ENCODE data around the gene RPL18. TPM values are rescaled to one million over a fixed set of nuclear protein-coding genes. Genes with fewer than 3 reads are reported as not detected.
A peak's percentile ranks its signal among the peaks of the same experiment; 100 is the strongest.
"Not testable (repeated sequence)": the region's sequence is repeated elsewhere in the genome, so short reads cannot be mapped to it uniquely, and the experiment has no call there.

Gene RPL18
- total RNA-seq, 1 donor, result 1,575 TPM

DNA sequence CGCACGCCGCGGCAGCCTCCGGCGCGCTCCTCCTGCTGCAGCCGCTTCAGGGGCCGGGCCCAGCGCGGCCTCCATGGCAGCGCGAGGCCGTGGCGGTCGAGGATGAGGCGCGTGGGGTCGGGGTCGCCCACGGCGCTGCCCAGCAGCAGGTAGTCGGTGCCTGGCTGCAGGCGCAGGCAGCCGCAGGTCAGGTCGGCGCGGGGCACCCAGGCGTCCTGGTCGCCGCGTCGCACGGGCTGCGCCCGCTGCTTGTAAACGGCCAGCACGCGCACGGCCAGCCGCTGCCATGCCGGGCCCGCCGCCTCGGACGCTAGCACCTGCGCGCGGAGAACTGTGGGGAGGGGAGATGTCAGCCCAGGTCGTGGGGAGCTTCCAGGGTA, 42.7 kb upstream of the RPL18 start:
- TF ChIP-seq, protein P1, sequence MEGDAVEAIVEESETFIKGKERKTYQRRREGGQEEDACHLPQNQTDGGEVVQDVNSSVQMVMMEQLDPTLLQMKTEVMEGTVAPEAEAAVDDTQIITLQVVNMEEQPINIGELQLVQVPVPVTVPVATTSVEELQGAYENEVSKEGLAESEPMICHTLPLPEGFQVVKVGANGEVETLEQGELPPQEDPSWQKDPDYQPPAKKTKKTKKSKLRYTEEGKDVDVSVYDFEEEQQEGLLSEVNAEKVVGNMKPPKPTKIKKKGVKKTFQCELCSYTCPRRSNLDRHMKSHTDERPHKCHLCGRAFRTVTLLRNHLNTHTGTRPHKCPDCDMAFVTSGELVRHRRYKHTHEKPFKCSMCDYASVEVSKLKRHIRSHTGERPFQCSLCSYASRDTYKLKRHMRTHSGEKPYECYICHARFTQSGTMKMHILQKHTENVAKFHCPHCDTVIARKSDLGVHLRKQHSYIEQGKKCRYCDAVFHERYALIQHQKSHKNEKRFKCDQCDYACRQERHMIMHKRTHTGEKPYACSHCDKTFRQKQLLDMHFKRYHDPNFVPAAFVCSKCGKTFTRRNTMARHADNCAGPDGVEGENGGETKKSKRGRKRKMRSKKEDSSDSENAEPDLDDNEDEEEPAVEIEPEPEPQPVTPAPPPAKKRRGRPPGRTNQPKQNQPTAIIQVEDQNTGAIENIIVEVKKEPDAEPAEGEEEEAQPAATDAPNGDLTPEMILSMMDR (IDR thresholded peaks at IDR 0.05; ENCODE audit: insufficient read depth, low read depth, low read length), result no peak
- DNase-seq (ENCODE audit: low read depth), result no peak

DNA sequence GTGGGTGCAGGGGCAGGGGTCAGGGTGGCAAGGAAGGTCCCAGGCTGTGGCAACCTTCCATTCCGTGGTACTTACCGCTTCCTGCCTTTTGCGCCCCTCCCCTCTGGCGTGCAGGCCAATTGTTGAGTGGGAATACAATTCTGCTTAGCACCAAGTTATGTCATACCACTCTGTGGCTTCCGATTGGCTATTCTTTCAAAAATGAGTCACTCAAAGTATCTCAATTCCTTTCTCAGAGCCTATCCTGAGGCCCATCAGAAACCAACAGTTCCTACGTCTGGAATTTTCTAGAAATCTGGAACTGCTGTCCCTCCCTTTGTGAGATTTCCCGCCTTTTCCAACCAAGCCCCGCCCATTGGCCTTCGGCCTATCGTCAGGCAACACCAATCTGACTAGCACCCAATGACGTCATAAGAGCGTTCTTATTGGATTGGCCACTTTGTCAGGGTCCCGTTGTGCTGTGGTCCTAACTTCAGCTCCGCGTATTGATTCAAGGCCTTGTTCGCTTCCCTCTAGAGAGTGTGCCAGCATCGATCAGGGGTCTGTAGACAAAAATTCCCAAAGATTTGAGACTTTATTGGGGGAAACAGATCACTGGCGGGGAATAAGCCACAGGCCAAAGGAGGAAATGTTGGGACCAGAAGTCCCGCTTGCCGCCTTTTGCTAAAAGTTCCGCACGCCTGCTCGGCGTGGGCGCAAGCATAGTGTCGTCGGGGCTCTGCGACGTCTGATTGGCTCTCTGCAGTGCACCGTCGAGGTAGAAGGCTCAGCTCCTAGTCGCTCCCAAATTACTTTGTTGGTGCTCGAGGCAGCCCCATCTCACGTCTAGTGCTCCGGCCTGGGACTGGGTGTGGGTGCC, 42.1 kb upstream of the RPL18 start:
- TF ChIP-seq, protein P1 (IDR thresholded peaks at IDR 0.05; ENCODE audit: insufficient read depth, low read depth, low read length), result no peak
- no peak overlapping the region for H3K4me3 ChIP-seq (ENCODE audit: low read depth, low read length)
- DNase-seq (ENCODE audit: low read depth), result peak; percentile 91

More for the DNA sequence above, 42.7 kb upstream of the RPL18 start:
- H3K4me3 ChIP-seq (ENCODE audit: low read depth, low read length), result no peak overlapping the region

DNA sequence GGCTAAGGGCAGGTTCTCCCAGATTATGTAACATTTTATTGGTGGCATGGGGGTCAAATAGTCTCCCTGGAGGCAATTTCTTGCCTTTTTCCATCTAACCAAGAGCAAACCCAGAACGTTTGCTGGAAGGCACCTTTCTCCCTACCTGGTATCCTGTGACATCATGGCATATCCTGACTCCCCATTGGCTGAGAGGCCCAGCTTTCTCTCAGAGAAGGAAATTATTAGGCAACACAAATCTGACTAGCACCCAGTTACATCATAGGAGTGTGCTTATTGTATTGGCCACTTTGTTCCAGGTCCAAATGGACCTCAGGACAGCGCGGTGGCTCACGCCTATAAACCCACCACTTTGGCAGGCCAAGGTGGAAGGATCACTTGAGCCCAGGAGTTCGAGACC, 40.8 kb upstream of the RPL18 start:
- H3K4me3 ChIP-seq (ENCODE audit: low read depth, low read length), result no peak overlapping the region
- no peak for DNase-seq (ENCODE audit: low read depth)
- TF ChIP-seq, protein P1 (IDR thresholded peaks at IDR 0.05; ENCODE audit: insufficient read depth, low read depth, low read length), result no peak

DNA sequence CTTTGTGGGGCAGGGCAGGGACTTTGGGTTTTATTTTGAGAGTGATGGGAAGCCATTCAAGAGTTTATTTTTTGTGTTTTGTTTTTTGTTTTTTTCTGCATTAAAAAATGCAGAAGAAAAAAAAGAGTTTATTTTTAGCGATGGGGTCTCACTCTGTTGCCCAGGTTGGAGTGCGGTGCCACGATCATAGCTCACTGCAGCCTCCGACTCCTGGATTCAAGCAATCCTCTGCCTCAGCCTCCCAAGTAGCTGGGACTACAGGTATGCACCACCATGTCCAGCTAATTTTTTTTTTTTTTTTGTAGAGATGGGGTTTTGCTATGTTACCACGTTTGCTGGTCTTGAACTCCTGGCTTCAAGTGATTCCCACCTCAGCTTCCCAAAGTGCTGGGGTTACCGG, 39.5 kb upstream of the RPL18 start:
- DNase-seq (ENCODE audit: low read depth), result no peak
- TF ChIP-seq, protein P1 (IDR thresholded peaks at IDR 0.05; ENCODE audit: insufficient read depth, low read depth, low read length), result no peak
- H3K4me3 ChIP-seq (ENCODE audit: low read depth, low read length), result no peak overlapping the region

DNA sequence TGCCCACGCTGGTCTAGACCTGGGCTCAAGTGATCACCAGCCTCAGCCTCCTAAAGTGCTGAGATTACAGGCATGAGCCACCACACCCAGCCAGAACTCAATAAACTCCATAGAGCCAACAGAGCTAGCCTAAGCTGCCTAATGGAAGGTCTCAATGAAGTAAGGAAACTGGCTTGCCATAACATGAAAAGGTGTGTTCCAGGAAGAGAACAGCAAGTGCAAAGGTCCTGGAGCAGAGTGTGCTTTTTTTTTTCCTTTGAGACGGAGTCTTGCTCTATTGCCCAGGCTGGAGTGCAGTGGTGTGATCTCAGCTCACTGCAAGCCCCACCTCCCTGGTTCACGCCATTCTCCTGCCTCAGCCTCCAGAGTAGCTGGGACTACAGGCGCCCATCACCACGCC, 38.9 kb upstream of the RPL18 start:
- H3K4me3 ChIP-seq (ENCODE audit: low read depth, low read length); DNase-seq (ENCODE audit: low read depth): not testable (repeated sequence)

DNA sequence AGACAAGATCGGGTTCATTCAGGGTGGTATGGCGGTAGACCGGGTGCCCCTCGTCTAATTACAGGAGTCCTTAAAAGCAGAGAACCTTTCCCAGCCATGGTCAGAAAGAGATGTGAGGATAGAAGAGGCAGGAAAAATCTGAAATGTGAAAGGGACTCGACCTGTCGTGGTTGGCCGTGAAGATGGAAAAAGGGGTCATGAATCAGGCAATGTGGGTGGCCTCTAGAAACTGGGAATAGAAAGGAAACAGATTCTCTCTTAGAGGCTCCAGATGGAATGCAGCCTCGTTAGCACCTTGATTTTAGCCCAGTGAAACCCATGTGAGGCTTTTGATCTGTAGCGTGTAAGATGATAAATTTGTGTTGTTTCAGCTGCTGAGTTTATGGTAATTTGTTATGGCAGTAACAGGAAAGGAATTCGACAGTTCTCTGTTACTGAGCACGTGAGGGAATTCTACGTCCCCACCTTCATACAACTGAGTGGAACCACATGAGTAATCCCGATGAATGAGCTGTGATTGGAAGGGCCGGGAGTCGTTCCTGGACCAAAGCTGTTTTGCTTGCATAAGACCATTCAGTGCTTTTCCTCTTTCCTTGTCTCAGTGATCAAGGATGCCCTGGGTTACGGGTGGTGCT, 38.0 kb upstream of the RPL18 start:
- peak; percentile 82 for DNase-seq (ENCODE audit: low read depth)
- H3K4me3 ChIP-seq (ENCODE audit: low read depth, low read length), result no peak overlapping the region
- TF ChIP-seq, protein P1 (IDR thresholded peaks at IDR 0.05; ENCODE audit: insufficient read depth, low read depth, low read length), result no peak

DNA sequence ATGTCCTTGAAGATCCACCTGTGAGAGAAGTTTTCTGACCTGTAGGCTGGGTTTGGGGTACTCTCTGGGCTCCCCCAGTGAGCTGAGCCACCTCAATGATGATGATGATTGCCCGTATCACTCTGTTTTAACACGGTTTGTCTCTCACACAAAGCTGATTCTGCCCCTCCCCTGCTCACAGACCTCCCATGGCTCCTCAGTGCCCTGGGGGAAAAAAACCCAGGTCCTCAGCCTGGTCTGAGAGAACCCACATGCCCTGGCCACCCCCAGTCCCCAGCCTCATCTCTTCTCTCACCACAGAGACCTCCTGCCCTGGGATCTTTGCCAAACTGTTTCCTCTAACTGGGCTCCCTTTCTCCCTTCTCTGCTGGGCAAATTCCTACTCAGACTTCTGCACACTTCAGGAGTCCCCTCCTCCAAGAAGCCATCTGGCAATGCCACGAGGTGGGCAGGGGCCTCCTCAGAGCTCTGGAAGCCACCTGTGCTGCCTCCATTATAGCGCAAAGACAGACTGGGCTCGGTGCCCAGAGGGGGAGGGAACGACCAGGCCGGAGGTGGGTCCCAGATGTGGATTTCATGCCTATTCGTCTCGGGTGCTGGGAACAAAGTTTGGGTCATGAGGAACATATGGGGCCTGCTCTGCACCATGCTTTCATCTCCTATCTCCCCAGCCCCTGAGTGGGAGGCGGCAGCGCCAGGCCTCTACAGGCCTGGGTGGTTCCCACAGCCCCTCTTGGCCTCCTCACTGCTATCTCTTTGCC, 35.5 kb upstream of the RPL18 start:
- H3K4me3 ChIP-seq (ENCODE audit: low read depth, low read length), result no peak overlapping the region
- DNase-seq (ENCODE audit: low read depth), result peak; percentile 41
- TF ChIP-seq, protein P1 (IDR thresholded peaks at IDR 0.05; ENCODE audit: insufficient read depth, low read depth, low read length), result no peak

All from fibroblast of villous mesenchyme (primary cell).